ENCODE results near the gene SNTG2.

GRCh38 chr2:945104-945503 is 5.5 kb upstream of the SNTG2 start:
- TF ChIP-seq CTCF (IDR thresholded peaks at IDR 0.05), result no peak
- no peak for TF ChIP-seq EP300 (IDR thresholded peaks at IDR 0.05)
- TF ChIP-seq POLR2A (IDR thresholded peaks at IDR 0.05), result no peak
